DOHH2 (cell line): ENCODE data around the gene NSDHL.

Experiments used
- CTCF ChIP-seq: fragments of 200-600 bp; sonication (generic); IDR thresholded peaks from one replicate; pipeline ENCODE4 v1.5.1; 2014; ENCODE audit warnings: antibody characterized with exemption, mild to moderate bottlenecking, low read depth, low read length; ENCODE audit not compliant: poor library complexity, severe bottlenecking
- EZH2phosphoT487 ChIP-seq: fragments of 200-600 bp; sonication (generic); IDR thresholded peaks from 2 replicates; pipeline ENCODE4 v1.6.1; 2017; ENCODE audit warnings: borderline replicate concordance, mild to moderate bottlenecking, antibody characterized with exemption, low read length, moderate library complexity, mixed read lengths

DNA sequence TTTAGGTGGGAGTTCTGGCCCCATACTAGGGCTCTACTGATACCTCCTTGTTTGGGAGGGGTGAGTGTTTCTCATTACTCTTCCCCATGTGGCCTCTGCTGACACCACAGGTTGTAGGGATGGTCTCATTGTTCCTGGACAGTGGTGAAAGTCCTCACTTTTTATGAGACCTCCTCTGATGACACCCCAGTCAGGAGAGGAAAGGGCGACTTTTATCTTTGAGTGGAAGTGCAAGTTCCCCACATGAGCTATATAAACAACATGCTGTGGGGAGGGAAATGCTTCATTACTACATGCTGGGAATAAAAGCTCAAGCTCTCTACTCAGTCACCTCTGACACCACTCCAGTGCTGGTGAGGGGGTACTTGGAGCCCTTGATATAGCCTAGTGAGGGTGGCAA is 31.9 kb upstream of the NSDHL start:
- TF ChIP-seq EZH2phosphoT487, result no peak
- TF ChIP-seq CTCF, result no peak
